NCI-H526 treated with DMSO at 0.1 percent for 48 hours (cell line): ENCODE results near the gene KATNIP.

Source experiments
- DNase-seq: peaks from one replicate; lab custom pipeline; 2025; lab: John Stamatoyannopoulos, UW

Gene KATNIP

DNA sequence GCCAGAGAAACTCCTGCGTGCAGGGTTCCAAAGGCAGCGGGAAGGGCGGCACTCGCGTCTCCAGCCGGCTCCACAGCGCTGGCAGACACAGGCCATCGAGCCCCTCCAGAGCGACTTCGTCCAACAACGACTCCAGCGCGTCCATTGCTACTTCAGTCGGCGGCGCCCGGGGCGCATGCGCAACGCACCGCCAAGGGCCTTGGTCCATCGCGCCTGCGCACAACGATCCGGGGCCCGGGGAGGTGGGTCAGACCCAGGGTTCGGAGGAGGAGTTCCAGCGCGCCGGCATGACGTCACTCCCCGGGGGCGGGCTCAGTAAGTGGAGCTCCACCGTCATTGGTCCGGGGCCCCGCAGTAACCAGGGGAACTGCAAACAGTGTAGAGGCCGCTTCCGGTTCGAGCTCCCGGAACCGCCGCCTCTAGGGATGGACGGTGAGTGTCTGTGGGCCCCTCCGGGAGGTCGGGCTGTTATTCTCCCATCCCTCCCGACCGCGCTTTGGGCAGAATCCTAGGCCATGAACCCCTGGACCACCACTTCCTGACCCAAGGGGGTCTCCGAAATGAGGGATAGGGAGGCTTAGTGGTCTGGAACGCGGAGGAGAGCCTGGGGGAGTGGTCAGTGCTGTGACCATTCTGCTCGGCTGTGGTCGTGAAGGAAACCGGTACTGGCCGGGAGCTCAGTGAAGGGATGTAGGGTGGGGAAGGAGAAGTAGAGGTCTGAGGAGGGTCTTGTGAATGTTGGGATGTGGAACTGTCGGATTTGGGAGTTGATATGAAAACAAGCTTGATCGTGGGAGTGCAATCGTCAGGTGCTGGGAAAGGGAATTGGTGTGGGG is at the start of gene KATNIP, which contains the start of gene GTF3C1:
Gene KATNIP, plus strand, starts transcription at position 399 of the 836 bp plus-strand sequence. Its CDS starts 27 bp downstream, at position 426.
Gene GTF3C1, minus strand, starts transcription at position 168 of the 836 bp plus-strand sequence. Its CDS starts 23 bp downstream, at position 145.
- DNase-seq, result peak; percentile 95

DNA sequence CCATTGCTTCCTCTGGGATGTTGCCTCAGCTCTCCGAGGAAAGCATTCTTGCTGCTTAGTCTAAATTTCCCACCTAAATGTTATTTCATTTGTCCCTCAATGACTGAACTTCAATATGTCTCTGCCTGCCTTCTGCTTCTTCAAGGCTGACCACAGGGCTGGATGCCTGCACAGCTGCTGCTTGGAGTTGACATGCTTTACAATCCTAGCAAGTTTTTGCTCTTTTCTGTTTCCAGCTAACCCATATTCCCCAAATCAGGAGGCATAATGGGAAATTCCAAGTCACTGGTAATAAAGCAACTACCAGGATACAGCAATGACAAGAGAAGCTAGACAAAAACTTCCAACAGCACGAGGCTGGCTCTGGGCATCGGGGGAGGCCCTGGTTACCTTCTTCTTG is 49.1 kb upstream of the KATNIP start:
- no peak for DNase-seq

DNA sequence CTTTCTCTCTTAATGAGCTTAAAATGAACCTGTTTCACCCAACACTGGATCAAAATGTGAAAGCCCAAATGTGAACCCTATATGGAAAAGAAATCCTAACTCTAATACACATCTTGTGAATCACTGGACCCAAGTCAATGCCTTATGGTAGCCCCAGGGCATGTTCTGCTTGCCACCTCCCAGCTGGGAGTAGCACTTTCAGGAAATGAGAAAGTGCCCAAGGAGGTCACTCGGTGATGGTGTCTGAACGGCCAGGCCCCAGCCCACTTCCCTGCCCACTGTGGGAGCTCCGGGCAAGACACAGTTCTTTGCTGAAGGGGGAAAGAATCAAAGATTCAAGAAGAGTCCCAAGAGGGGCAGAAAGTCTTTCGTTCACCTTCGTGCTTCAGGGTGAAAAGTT is 46.3 kb upstream of the KATNIP start:
- no peak for DNase-seq

DNA sequence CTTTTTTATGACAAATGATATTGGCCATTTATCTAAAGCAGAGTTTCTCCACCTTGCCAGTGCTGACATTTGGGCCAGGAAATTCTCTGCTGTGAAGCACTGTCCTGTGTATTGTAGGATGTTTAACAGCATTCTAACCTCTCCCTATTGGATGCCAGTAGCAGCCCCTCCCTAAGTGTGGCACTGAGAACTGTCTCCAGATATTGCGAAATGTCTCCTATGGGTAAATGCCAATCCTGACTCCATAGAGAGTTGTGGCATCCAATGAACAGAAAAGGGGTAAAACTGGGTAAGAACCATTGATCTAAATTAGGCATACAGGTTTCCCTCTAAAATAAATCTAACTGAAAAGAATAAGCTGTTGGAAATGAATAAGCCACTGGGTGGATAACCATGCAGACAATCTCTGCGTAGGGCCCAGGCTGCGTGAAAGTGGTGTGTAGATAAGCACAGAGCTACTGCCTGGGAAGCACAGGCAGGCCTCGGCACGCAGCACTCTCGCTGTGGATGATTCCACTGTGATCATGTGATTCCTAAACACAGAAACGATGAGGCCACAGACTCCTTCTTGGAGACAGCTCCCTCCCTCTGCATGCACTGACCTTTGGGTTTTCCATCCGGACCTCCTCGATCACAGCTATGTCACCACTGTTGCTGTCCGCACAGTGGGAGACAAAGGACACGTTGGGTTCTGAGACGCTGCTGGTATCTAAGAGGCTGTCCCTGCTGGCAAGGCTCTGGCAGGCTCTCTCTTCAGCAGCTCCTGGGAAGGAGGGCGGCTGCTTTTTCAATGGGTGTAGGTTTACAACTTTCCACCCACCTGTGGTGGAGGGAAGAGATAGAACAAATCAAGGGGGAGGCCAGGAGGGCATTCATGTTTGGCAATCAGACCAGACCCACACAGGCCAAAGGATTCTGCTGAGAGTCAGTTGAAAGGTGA is 44.4 kb upstream of the KATNIP start:
- no peak for DNase-seq

DNA sequence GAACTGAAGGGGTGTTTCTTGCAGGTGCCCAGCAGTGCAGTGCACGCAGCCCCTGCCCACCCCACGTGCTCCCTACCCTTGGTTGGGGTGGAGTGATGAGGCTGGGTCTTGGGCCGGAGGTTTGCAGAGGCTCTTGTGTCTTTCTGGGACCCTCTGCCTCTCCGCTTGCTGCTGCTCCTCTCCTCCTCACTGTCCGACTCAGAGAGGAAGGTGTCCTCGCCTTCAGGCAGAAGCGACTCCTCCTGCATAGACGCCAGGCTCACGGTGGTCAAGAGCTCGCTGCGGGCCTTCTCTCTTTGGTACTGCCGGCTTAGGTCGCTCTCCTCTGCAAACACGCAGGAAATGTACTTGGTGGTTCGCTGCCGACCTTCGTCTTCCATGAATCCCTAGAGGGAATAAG is 43.2 kb upstream of the KATNIP start:
- DNase-seq, result no peak

DNA sequence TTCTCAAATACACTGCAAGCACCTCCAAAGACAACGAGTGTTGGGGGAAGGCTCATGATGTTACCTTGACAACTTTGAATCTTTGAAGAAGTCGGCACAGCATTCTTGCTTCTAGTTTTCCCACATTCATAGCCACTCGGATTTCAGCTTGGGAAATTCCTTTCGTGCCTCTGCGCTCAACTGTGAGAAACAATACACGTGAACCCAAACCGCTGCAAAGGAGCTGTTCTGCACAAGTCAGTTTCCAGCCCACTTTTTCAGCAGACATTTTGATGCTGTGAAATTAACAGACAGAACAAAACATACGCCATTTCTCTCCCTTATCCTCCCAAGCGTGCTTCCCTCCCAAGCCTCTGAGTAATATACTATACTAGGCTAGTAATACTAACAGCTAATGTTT is 41.5 kb upstream of the KATNIP start:
- DNase-seq, result no peak

DNA sequence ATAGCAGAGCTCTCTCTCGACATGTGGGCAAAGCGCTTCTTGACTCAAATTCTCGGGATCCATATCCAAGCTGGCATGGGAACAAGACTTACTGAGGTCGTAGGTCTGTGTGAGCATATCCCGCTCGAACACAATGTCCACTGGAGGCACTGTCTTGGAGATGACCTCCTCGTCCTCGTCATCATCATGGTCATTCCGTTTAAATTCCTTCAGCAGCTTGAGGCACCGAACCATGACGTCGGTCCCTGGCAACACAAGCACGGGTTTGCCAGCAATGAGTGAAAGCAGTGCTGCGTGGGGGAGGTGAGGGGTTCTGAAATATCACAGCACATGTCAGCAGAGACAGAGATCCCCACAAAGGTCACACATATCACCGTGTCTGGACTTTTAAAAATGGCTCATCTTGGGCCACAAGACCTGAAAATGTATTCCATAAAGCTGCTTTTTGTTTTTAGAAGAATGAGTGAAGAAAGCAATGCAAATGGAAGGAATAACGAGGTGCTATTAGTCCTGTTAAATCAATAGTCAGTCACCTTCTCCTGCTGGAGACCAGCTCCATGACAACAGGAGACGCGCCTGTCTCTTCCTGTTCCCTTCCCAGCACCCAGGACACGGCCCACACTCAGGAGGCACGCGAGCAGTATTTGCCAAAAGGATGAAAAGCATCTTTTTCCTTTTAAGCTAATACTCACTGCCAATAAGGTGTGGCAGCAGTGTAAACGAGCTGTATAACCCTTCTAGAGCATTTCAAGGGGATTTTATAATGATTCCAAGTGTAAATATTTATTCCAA is 38.1 kb upstream of the KATNIP start:
- DNase-seq, result no peak

DNA sequence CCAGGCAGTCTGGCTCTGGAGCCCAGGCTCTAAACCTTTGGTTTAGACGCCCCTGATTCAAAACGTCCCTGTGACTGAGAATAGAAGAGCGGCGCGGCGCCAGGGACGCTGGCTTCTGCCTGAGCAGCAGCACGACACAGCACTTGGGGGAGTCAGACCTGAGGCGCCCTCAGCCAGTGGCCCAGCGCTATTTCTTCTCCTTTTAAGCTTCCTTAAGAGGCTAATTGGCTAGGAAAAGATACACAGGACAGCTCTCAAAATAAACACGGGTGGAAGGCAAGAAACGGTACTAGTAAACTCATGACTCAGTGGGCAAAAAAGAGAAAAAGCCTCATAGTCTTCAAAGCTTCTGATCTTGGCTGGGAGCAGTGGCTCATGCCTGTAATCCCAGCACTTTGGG is 35.1 kb upstream of the KATNIP start:
- no peak for DNase-seq

DNA sequence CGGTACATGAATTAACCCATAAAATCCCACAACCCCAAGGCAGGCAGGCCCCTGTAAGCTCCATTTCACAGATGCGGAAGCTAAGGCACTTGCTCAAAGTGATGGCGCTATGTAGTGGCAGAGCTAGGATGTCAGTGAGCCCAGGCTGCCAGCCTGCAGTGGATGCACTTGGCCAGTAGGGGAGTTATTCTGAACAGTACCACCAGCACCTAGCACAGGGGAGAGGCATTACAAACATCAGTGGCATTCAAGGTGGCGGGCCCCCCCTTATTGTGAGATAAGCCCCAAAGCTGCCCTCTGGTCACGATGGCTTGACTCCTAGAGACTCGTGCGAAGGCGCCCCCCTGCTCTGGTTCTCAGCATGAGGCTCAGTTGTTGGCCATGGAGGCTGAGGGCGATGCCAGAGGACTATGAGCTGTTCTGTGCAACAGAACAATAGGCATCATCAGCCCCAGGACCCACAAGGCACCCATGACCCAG is 34.0 kb upstream of the KATNIP start:
- no peak for DNase-seq

DNA sequence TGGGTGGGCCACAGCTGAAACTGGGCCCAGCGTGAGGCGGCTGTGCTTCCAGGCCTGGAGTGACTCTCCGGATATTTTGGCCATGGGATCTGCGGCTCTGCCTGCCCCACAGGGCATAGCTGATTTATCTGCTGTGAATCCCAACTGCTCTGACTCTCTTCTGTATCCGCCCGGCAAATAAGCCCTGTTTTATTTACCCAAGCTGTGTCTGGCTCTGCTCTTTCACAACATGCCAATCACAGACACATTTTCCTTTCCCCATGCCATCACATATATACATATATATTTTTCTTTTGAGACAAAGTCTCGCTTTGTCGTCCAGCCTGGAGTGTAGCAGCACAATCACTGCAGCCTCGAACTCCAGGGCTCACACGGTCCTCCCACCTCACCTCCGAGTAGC is 33.6 kb upstream of the KATNIP start:
- DNase-seq, result no peak

DNA sequence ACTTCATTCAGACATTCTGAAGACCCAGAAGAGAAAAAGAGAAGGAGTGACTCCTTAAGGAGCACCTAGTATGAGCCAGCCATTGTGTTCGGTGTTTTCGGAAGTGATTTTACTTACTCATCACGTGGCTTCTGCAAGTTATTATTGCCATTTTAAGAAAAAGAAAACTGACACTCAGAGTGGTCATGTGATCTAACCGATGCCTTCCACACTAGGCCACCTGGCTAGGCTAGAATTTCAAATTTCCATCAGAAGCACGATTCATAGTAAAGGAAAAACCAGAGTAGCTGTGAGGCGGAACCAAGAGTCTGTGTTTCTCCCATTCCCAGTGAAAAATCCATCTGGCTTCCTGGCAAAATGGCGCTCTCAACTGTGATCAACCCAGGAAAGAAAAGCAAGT is 32.3 kb upstream of the KATNIP start:
- DNase-seq, result no peak

DNA sequence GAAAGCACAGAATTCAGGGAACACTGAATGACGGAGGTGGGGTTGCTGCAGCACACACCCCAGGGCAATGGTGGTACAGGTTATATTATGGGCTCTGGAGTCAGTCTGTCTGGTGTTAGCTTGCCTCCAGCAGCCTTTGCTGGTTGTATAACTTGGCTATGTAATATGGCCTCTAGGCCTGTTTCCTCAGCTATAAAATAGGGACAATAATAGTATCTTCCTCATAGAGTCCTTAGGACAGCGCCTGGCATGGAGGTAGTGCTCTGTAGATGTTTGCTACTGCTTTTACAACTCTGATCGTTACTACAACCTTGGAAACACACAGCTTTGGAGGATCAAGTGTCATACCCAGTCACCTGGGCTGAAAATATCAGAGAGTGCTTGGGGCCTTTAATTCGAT is 31.7 kb upstream of the KATNIP start:
- no peak for DNase-seq

DNA sequence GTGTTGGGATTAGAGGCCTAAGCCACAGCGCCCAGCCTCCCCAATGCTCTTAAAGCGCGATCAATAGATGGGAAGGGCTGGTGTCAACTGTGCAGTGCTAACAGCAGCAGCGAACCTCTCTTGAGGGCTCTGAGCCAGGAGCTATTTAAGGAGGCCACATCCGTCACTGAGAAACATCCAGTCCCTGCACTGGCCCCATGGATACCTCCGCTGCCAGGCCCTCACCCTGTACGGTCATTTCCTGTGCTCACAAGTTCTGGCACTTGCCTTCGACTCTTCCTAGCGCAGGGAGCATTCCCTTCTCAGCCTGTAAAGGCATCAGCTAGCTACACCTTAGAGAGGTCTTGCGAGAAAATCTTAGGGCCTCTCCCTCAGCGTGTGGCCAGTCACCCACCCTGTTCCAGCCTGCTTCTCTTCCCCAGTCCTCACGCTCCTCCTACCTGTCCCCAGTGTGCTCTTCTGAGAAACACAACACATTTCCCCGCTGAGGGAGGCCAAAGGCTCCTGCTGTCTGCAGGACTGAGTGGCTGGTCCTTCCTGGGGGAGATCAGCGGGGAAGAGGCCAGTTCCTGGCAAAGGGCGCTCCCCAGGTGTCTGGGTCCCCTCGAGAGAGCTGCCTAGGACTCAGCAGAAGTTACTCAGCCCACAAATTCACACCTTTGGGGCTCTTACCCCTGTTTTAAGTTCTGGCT is 28.8 kb upstream of the KATNIP start:
- no peak for DNase-seq

DNA sequence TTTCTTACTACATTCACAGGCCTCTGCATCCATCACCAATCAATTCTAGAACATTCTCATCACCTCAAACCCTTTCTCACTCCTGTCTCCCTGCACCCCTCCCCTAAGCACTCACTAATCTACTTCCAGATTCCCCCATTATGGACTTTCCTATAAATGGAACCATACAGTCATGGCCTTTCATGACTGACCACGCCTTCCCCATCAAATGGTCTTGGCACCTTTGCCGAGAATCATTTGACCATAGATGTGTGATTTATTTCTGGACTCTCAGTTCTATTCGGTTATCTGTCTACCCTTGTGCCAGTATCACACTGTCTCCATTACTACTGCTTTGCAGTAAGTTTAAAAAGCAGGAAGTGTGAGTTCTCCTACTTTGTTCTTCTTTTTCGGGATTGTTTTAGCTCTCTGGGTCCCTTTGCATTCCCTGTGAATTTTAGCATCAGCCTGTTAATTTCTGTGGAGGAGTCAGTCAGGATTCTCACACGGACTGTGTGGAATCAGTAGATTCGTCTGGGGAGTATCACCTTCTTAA is 27.7 kb upstream of the KATNIP start:
- DNase-seq, result no peak

DNA sequence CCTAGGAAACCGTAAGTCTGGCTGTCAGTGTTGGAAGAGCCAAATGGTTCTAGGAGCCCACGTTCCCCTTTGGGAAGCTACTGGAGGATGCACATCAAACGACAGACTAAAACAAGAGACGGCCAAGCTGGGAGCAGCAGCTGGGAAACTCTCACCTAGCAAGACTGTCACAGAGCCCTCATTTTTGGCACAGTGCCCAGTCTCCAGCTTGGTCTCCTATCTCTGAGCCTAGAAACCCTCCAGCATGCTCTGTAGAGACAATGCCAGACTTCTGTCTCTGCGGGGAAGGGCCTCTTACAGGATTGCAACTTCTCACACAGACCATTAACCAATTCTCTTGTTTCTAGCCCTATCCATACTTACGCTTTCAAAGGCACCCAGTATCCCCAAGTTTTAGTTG is 23.8 kb upstream of the KATNIP start:
- DNase-seq, result no peak

DNA sequence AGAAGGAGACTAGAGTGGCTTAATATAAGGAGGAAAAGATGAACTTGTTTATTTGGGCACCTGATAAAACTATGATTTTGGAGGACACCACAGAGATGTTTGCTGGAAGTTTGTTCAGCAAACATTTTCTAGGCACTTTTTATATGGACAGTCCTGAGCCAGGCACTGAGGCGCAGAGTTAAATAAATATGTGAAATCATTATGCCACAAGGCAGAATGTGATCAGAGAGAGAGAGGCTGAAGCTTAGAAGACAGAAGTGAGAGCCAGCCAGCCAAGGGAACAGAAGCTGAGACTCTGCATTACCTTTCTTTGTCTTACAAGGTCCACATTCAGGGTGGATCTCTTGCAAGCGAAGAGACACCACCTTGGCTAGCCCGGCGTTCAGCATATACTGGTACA is 21.6 kb upstream of the KATNIP start:
- no peak for DNase-seq

DNA sequence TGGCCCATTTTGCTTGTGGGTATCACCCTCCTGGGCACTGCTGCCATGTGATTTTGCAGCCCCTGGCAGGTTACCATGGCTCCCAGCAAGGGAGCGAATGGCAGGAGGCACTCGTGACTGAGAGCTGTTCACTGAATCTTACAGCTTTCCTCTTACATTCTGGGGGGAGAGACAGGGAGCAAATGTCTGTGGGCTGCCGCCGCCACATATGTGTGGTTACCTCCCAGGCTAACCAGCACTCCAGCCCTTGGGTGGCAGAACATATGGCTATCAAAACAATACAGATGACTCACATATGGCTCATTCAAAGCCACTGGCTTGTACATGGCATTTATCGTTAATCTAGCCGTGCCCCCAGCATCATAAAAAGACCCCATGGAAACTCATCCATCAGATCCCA is 20.0 kb upstream of the KATNIP start:
- no peak for DNase-seq

DNA sequence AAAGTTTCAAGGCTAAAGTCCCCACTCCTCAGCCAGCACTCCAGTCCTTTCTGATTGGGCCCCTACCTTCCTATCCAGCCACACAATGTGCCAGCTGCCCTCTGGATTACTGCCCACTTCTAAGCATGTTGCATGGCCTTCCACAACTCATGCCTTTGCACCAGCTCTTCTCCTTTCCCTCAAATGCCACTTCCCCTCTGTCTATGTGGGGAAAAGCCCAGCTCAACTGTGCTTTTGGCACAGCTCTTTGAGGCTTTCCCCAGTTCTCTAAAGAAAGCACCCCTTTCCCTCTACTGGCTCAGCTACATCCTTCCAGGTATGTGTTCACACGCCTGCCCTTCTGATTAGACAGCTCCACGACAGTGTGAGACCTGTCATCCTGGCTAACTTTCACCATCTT is 18.8 kb upstream of the KATNIP start:
- DNase-seq, result no peak

DNA sequence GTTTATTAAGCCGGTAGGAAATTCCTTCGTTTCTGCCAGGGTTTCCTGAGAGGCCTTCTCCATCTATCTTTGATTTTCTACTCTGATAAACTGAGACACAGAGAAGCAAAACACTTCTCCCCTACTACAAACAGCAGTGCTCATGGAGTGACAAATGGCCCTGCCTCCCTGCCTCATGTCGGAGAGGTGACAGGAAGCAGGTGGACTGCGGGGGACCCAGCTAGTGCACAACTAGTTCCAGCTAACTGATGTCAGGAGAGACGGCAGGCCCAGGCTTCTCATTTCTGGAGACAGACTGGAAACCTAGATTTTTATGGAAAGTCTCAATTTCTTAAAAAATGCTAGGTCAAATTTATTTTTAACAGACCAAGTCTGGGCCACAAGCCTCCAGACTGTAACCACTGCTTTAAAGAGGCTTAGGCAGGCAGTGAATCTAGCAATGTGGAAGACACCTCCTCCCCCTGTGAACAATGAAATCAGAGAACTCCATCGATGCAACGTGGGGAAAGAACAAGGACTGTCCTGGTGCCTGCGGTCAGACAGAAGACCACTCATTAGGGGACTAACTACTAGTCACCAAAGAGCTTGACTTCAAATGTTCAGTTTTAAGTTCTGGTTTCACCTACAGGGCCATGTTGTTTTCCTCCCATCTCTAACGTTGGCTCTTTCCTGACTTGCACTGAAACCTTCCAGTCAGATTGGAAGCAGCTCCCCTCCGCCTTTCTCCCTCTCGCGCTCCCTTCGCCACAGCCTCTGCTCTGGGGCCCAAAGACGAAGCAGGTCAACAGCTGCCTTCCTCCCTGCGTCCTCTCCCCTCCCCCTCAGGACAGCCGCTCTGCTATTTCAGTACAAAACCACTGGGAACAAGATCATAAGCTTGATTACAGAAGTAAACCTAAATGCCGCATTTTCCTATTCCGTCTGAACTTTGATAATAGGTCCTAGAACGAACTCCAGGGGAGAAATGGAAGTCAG is 17.8 kb upstream of the KATNIP start:
- DNase-seq, result no peak

DNA sequence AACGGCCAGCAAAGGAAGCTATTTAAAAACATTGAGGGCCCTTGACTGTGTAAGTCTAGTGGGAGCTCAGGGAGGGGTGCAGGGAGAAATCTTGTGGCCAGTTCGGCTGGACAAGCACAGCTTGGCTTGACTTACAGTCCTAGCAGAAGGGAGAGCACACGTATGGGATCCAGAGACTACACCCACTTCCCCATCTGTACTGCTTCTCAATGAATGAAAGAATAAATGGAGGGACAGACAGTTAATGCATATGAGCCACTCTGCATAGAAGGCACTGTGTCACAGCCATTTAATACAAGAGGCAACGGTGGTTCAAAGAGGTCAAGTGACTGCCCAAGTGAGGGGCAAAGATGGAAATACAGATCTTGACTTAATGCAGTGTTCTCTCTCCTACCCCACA is 15.7 kb upstream of the KATNIP start:
- DNase-seq, result no peak
